ENCODE results near the gene CDC42EP4. TPM values are rescaled to one million over a fixed set of nuclear protein-coding genes. Genes with fewer than 3 reads are reported as not detected.

The CDC42EP4 gene
- total and polyA plus RNA-seq, 2 donors (not counting 1 experiment from before 2014, with no cell fraction given): 20.9 to 34.2 TPM

- DNase-seq (ENCODE audit: low read depth in 2 of 2): no peak
- H3K4me2 ChIP-seq (ENCODE audit: extremely low read depth, insufficient read depth, low read length): no peak overlapping the region
- no peak overlapping the region for H3K27ac ChIP-seq (ENCODE audit: insufficient read depth, low read length)
- no peak overlapping the region for H2AFZ ChIP-seq (ENCODE audit: low read length)
- TF ChIP-seq CTCF (conservative IDR thresholded peaks at IDR 0.05 in 1 of 2, IDR thresholded peaks at IDR 0.05 in 1 of 2; ENCODE audit: low read depth in 1 of 2, low read length in 2 of 2) (no peak), EZH2 (IDR thresholded peaks at IDR 0.05; ENCODE audit: low read length, missing control alignments) (no peak)
- no peaks in the 10 kb centered on the region for H3K27me3 ChIP-seq (ENCODE audit: control insufficient read depth, insufficient read depth, low read length)
- no peaks in the 10 kb centered on the region for H3K36me3 ChIP-seq (ENCODE audit: control insufficient read depth, insufficient read depth, low read length)
- peaks cover 5% of the 10 kb centered on the region for H3K4me1 ChIP-seq (ENCODE audit: control insufficient read depth, extremely low read depth, insufficient read depth, low read length)
- no peak overlapping the region for H3K4me3 ChIP-seq (replicated peaks in 1 of 4; ENCODE audit: control extremely low read depth in 1 of 4, insufficient read depth in 1 of 4, low read depth in 3 of 4, low read length in 4 of 4)
- H3K9ac ChIP-seq (ENCODE audit: insufficient read depth, low read length): no peak overlapping the region
- no peaks in the 10 kb centered on the region for H3K79me2 ChIP-seq (ENCODE audit: control insufficient read depth, insufficient read depth, low read length)
- H4K20me1 ChIP-seq (ENCODE audit: control insufficient read depth, extremely low read depth, insufficient read depth, low read length): no peaks in the 10 kb centered on the region
- H3K9me3 ChIP-seq (ENCODE audit: control insufficient read depth, insufficient read depth, low read depth, low read length): no peaks in the 10 kb centered on the region
Observed at GRCh38 chr17:73327676-73328075, 15.9 kb upstream of the CDC42EP4 start.

- Histone ChIP-seq H2AFZ (ENCODE audit: low read length) (no peak overlapping the region), H3K9ac (ENCODE audit: insufficient read depth, low read length) (no peak overlapping the region), H3K27me3 (ENCODE audit: control insufficient read depth, insufficient read depth, low read length) (peaks cover 3% of the 10 kb centered on the region), H3K4me1 (ENCODE audit: control insufficient read depth, extremely low read depth, insufficient read depth, low read length) (peaks cover 5% of the 10 kb centered on the region), H3K9me3 (ENCODE audit: control insufficient read depth, insufficient read depth, low read depth, low read length) (no peaks in the 10 kb centered on the region), H3K27ac (ENCODE audit: insufficient read depth, low read length) (no peak overlapping the region), H4K20me1 (ENCODE audit: control insufficient read depth, extremely low read depth, insufficient read depth, low read length) (no peaks in the 10 kb centered on the region), H3K4me3 (replicated peaks in 1 of 4; ENCODE audit: control extremely low read depth in 1 of 4, insufficient read depth in 1 of 4, low read depth in 3 of 4, low read length in 4 of 4) (no peak overlapping the region), H3K4me2 (ENCODE audit: extremely low read depth, insufficient read depth, low read length) (no peak overlapping the region), H3K36me3 (ENCODE audit: control insufficient read depth, insufficient read depth, low read length) (no peaks in the 10 kb centered on the region), H3K79me2 (ENCODE audit: control insufficient read depth, insufficient read depth, low read length) (no peaks in the 10 kb centered on the region)
- DNase-seq (ENCODE audit: low read depth in 2 of 2): peak in 1 of 2 donors; percentile 89
- TF ChIP-seq EZH2 (IDR thresholded peaks at IDR 0.05; ENCODE audit: low read length, missing control alignments) (no peak), CTCF (conservative IDR thresholded peaks at IDR 0.05 in 1 of 2, IDR thresholded peaks at IDR 0.05 in 1 of 2; ENCODE audit: low read depth in 1 of 2, low read length in 2 of 2) (peak; percentile 19 to 46)
Observed at GRCh38 chr17:73325527-73325842, 13.7 kb upstream of the CDC42EP4 start.

- H3K79me2 ChIP-seq (ENCODE audit: control insufficient read depth, insufficient read depth, low read length): no peaks in the 10 kb centered on the region
- no peak for TF ChIP-seq CTCF (conservative IDR thresholded peaks at IDR 0.05 in 1 of 2, IDR thresholded peaks at IDR 0.05 in 1 of 2; ENCODE audit: low read depth in 1 of 2, low read length in 2 of 2)
- no peak overlapping the region for H3K4me3 ChIP-seq (replicated peaks in 1 of 4; ENCODE audit: control extremely low read depth in 1 of 4, insufficient read depth in 1 of 4, low read depth in 3 of 4, low read length in 4 of 4)
- no peak overlapping the region for H3K27ac ChIP-seq (ENCODE audit: insufficient read depth, low read length)
- H3K4me1 ChIP-seq (ENCODE audit: control insufficient read depth, extremely low read depth, insufficient read depth, low read length): peaks cover 5% of the 10 kb centered on the region
- H3K9me3 ChIP-seq (ENCODE audit: control insufficient read depth, insufficient read depth, low read depth, low read length): no peaks in the 10 kb centered on the region
- no peak overlapping the region for H2AFZ ChIP-seq (ENCODE audit: low read length)
- H3K9ac ChIP-seq (ENCODE audit: insufficient read depth, low read length): no peak overlapping the region
- no peaks in the 10 kb centered on the region for H3K36me3 ChIP-seq (ENCODE audit: control insufficient read depth, insufficient read depth, low read length)
- no peak overlapping the region for H3K4me2 ChIP-seq (ENCODE audit: extremely low read depth, insufficient read depth, low read length)
- no peaks in the 10 kb centered on the region for H4K20me1 ChIP-seq (ENCODE audit: control insufficient read depth, extremely low read depth, insufficient read depth, low read length)
- peaks cover 3% of the 10 kb centered on the region for H3K27me3 ChIP-seq (ENCODE audit: control insufficient read depth, insufficient read depth, low read length)
- no peak for DNase-seq (ENCODE audit: low read depth in 2 of 2)
Observed at GRCh38 chr17:73324711-73325526, 13.1 kb upstream of the CDC42EP4 start.

All from fibroblast of lung (primary cell).